HEK293 (cell line): Measurements from ENCODE around the gene HOXD10.

Source experiments
- CTCF ChIA-PET: fragments of 350-600 bp; formaldehyde crosslinking; extraction: SDS; loops from one replicate; lab custom pipeline; 2021; ENCODE audit warnings: antibody characterized with exemption; lab: Yijun Ruan, JAX
- POLR2A ChIA-PET: fragments of 300-600 bp; formaldehyde crosslinking; extraction: SDS; loops from one replicate; lab custom pipeline; 2020; ENCODE audit warnings: antibody characterized with exemption, inconsistent platforms; lab: Yijun Ruan, JAX
- H3K27ac ChIP-seq: fragments of 200-500 bp; sonication (Bioruptor generic); 2 replicates; pipeline ENCODE4 v1.5.1; 2014; ENCODE audit warnings: low read depth, low read length, control low read depth, inconsistent platforms; ENCODE audit errors: extremely low read depth
- H3K36me3 ChIP-seq, 2 experiments: fragments of 200-500 bp in 1 of 2; sonication (Bioruptor generic) in 1 of 2; 1 replicate in 1 of 2; 2 replicates in 1 of 2; pipeline ENCODE4 v1.5.1; 2014 to 2017; ENCODE audit warnings: inconsistent platforms in 2 of 2, low read length in 2 of 2; ENCODE audit not compliant: control insufficient read depth in 2 of 2, insufficient read depth in 1 of 2
- H3K4me1 ChIP-seq: fragments of 200-500 bp; sonication (Bioruptor generic); 2 replicates; pipeline ENCODE4 v1.5.1; 2014; ENCODE audit warnings: mild to moderate bottlenecking, low read length, inconsistent platforms; ENCODE audit not compliant: control insufficient read depth, insufficient read depth
- H3K4me3 ChIP-seq: 2 replicates; pipeline ENCODE4 v1.5.1; 2011; ENCODE audit warnings: low read depth, mild to moderate bottlenecking, control low read depth, low read length, moderate library complexity
- H3K9me3 ChIP-seq: fragments of 200-500 bp; sonication (Bioruptor generic); 2 replicates; pipeline ENCODE4 v1.5.1; 2014; ENCODE audit warnings: low read depth, low read length, inconsistent platforms; ENCODE audit not compliant: control insufficient read depth, insufficient read depth
- HOXA7 ChIP-seq: sonication (generic); formaldehyde crosslinking; IDR thresholded peaks from 2 replicates; pipeline ENCODE4 v1.8.1; 2022; ENCODE audit warnings: missing genetic modification reagents, borderline replicate concordance
- HOXC10 ChIP-seq: sonication (generic); formaldehyde crosslinking; IDR thresholded peaks from 2 replicates; pipeline ENCODE4 v1.8.1; 2023; ENCODE audit warnings: mild to moderate bottlenecking, missing genetic modification reagents
- HOXD13 ChIP-seq: sonication (generic); formaldehyde crosslinking; IDR thresholded peaks from 2 replicates; pipeline ENCODE4 v1.8.0; 2022; ENCODE audit warnings: missing genetic modification reagents, borderline replicate concordance
- PBX3 ChIP-seq: sonication (generic); formaldehyde crosslinking; IDR thresholded peaks from 2 replicates; pipeline ENCODE4 v1.8.1; 2022; ENCODE audit warnings: mild to moderate bottlenecking, moderate library complexity, missing genetic modification reagents
- RBAK ChIP-seq: fragments of 450-650 bp; formaldehyde crosslinking; IDR thresholded peaks from 2 replicates; pipeline ENCODE4 v1.5.1; 2016; ENCODE audit warnings: missing biosample characterization, missing genetic modification characterization
- SCRT1 ChIP-seq: fragments of 450-650 bp; formaldehyde crosslinking; IDR thresholded peaks from 2 replicates; pipeline ENCODE4 v1.5.1; 2016; ENCODE audit warnings: missing biosample characterization, missing genetic modification characterization, borderline replicate concordance
- TCF7L2 ChIP-seq: IDR thresholded peaks from 2 replicates; pipeline ENCODE4 v1.6.1; 2011; ENCODE audit warnings: low read depth, mild to moderate bottlenecking, inconsistent platforms, low read length, moderate library complexity, borderline replicate concordance
- WT1 ChIP-seq: fragments of 450-650 bp; formaldehyde crosslinking; IDR thresholded peaks from 2 replicates; pipeline ENCODE4 v1.5.1; 2016; ENCODE audit warnings: missing biosample characterization, missing genetic modification characterization
- ZBTB49 ChIP-seq: fragments of 450-650 bp; formaldehyde crosslinking; IDR thresholded peaks from 2 replicates; pipeline ENCODE4 v1.5.1; 2016; ENCODE audit warnings: missing biosample characterization, missing genetic modification characterization, low read depth
- ZNF10 ChIP-seq: fragments of 450-650 bp; formaldehyde crosslinking; IDR thresholded peaks from 2 replicates; pipeline ENCODE4 v1.5.1; 2017; ENCODE audit warnings: missing biosample characterization, missing genetic modification characterization
- ZNF138 ChIP-seq: fragments of 450-650 bp; formaldehyde crosslinking; IDR thresholded peaks from 2 replicates; pipeline ENCODE4 v1.5.1; 2016; ENCODE audit warnings: missing biosample characterization, missing genetic modification characterization, borderline replicate concordance
- ZNF140 ChIP-seq: fragments of 450-650 bp; formaldehyde crosslinking; IDR thresholded peaks from 2 replicates; pipeline ENCODE4 v1.5.1; 2016; ENCODE audit warnings: missing biosample characterization, missing genetic modification characterization
- ZNF292 ChIP-seq: fragments of 450-650 bp; formaldehyde crosslinking; IDR thresholded peaks from 2 replicates; pipeline ENCODE4 v1.5.1; 2016; ENCODE audit warnings: low read depth, missing biosample characterization, missing genetic modification characterization, borderline replicate concordance
- ZNF311 ChIP-seq: fragments of 450-650 bp; formaldehyde crosslinking; IDR thresholded peaks from 2 replicates; pipeline ENCODE4 v1.5.1; 2017; ENCODE audit warnings: missing biosample characterization, missing genetic modification characterization, borderline replicate concordance
- ZNF423 ChIP-seq: fragments of 450-650 bp; formaldehyde crosslinking; IDR thresholded peaks from 2 replicates; pipeline ENCODE4 v1.5.1; 2016; ENCODE audit warnings: missing biosample characterization, missing genetic modification characterization
- ZNF488 ChIP-seq: fragments of 450-650 bp; formaldehyde crosslinking; IDR thresholded peaks from 2 replicates; pipeline ENCODE4 v1.5.1; 2016; ENCODE audit warnings: missing biosample characterization, missing genetic modification characterization
- ZNF544 ChIP-seq: fragments of 450-650 bp; formaldehyde crosslinking; IDR thresholded peaks from 2 replicates; pipeline ENCODE4 v1.5.0; 2017; ENCODE audit warnings: missing biosample characterization, missing genetic modification characterization
- ZNF596 ChIP-seq: fragments of 450-650 bp; IDR thresholded peaks from 2 replicates; pipeline ENCODE4 v1.5.0; 2018; ENCODE audit warnings: missing biosample characterization, mild to moderate bottlenecking, missing genetic modification characterization, moderate library complexity
- ZNF610 ChIP-seq: fragments of 450-650 bp; formaldehyde crosslinking; IDR thresholded peaks from 2 replicates; pipeline ENCODE4 v1.5.1; 2016; ENCODE audit warnings: missing biosample characterization, missing genetic modification characterization, borderline replicate concordance
- TF ChIP-seq, protein P1 (sequence below): fragments of 450-650 bp; formaldehyde crosslinking; IDR thresholded peaks from 2 replicates; pipeline ENCODE4 v1.5.1; 2016; ENCODE audit warnings: missing biosample characterization, missing genetic modification characterization, borderline replicate concordance
- TF ChIP-seq, protein P2 (sequence below): fragments of 450-650 bp; formaldehyde crosslinking; IDR thresholded peaks from 2 replicates; pipeline ENCODE4 v1.5.1; 2016; ENCODE audit warnings: missing biosample characterization, missing genetic modification characterization
- TF ChIP-seq, protein P3 (sequence below): fragments of 450-650 bp; formaldehyde crosslinking; IDR thresholded peaks from 2 replicates; pipeline ENCODE4 v1.5.1; 2017; ENCODE audit warnings: missing biosample characterization, missing genetic modification characterization
- TF ChIP-seq, protein P4 (sequence below): fragments of 450-650 bp; formaldehyde crosslinking; IDR thresholded peaks from 2 replicates; pipeline ENCODE4 v1.5.1; 2016; ENCODE audit warnings: missing biosample characterization, missing genetic modification characterization

Gene HOXD10

DNA sequence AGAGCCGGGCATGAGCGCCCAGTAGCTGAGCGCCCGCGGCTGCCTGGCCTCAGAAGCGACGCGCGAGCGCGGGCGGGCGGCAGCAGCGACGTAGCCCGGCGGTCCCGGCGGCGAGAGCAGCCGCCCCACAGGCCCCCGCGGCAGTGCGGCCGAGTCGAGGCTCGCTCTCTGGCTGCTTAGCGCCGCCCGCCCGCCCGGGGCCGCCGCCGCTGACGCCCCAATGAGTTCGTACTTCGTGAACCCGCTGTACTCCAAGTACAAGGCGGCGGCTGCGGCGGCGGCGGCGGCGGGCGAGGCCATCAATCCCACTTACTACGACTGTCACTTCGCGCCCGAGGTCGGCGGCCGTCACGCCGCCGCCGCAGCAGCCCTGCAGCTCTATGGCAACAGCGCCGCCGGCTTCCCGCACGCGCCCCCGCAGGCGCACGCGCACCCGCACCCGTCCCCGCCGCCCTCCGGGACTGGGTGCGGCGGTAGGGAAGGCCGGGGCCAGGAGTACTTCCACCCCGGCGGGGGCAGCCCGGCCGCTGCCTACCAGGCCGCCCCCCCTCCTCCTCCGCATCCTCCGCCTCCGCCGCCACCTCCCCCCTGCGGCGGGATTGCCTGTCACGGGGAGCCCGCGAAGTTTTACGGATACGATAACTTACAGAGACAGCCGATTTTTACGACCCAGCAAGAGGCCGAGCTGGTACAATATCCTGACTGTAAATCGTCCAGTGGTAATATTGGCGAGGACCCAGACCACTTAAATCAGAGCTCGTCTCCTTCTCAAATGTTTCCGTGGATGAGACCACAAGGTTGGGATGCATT lies 13.8 kb downstream of the HOXD10 start:
- H3K4me1 ChIP-seq, result peaks cover 10% of the 10 kb centered on the region; the same call in 1 of the 2 replicates
- no peaks in the 10 kb centered on the region for H3K9me3 ChIP-seq
- CTCF ChIA-PET, result interaction anchor here (0.5 to 3.1 kb wide), 12 partner anchors 10 to 1018 kb away, joined by 3 to 19 read pairs (median 4); no protein-coding TSS in a partner anchor
- peak overlapping the region; percentile 98 for H3K27ac ChIP-seq
- H3K4me3 ChIP-seq, result peak overlapping the region; percentile 56
- no peaks in the 10 kb centered on the region for H3K36me3 ChIP-seq
- POLR2A ChIA-PET, result interaction anchor here (0.6 to 1.7 kb wide), 7 partner anchors 11 to 514 kb away, joined by 3 to 6 read pairs (median 3); no protein-coding TSS in a partner anchor
- TF ChIP-seq ZNF140 (no peak), PBX3 (CRISPR knock-in tag) (no peak), SCRT1 (tag by site-specific recombination) (no peak), ZNF292 (no peak), ZNF138 (tag by site-specific recombination) (no peak), ZNF10 (tag by site-specific recombination) (0 out of 2 replicates have a peak, but pooled peaks have one; percentile 32), HOXD13 (CRISPR knock-in tag) (0 out of 2 replicates have a peak, but pooled peaks have one; percentile 45), ZBTB49 (tag by site-specific recombination) (no peak), HOXA7 (CRISPR knock-in tag) (no peak), ZNF544 (no peak), ZNF596 (tag by site-specific recombination) (no peak; the same call in 1 of the 2 replicates), ZNF423 (no peak; the same call in 1 of the 2 replicates), RBAK (no peak), HOXC10 (CRISPR knock-in tag) (no peak; the same call in 1 of the 2 replicates), WT1 (tag by site-specific recombination) (peak; percentile 56; the same call in 1 of the 2 replicates), ZNF311 (tag by site-specific recombination) (no peak), TCF7L2 (0 out of 2 replicates have a peak, but pooled peaks have one; percentile 31), ZNF610 (0 out of 2 replicates have a peak, but pooled peaks have one; percentile 17), ZNF488 (tag by site-specific recombination) (no peak)
- TF ChIP-seq, protein P1, sequence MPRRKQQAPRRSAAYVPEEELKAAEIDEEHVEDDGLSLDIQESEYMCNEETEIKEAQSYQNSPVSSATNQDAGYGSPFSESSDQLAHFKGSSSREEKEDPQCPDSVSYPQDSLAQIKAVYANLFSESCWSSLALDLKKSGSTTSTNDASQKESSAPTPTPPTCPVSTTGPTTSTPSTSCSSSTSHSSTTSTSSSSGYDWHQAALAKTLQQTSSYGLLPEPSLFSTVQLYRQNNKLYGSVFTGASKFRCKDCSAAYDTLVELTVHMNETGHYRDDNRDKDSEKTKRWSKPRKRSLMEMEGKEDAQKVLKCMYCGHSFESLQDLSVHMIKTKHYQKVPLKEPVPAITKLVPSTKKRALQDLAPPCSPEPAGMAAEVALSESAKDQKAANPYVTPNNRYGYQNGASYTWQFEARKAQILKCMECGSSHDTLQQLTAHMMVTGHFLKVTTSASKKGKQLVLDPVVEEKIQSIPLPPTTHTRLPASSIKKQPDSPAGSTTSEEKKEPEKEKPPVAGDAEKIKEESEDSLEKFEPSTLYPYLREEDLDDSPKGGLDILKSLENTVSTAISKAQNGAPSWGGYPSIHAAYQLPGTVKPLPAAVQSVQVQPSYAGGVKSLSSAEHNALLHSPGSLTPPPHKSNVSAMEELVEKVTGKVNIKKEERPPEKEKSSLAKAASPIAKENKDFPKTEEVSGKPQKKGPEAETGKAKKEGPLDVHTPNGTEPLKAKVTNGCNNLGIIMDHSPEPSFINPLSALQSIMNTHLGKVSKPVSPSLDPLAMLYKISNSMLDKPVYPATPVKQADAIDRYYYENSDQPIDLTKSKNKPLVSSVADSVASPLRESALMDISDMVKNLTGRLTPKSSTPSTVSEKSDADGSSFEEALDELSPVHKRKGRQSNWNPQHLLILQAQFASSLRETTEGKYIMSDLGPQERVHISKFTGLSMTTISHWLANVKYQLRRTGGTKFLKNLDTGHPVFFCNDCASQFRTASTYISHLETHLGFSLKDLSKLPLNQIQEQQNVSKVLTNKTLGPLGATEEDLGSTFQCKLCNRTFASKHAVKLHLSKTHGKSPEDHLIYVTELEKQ, result peak; percentile 36; the same call in 1 of the 2 replicates
- TF ChIP-seq, protein P2, sequence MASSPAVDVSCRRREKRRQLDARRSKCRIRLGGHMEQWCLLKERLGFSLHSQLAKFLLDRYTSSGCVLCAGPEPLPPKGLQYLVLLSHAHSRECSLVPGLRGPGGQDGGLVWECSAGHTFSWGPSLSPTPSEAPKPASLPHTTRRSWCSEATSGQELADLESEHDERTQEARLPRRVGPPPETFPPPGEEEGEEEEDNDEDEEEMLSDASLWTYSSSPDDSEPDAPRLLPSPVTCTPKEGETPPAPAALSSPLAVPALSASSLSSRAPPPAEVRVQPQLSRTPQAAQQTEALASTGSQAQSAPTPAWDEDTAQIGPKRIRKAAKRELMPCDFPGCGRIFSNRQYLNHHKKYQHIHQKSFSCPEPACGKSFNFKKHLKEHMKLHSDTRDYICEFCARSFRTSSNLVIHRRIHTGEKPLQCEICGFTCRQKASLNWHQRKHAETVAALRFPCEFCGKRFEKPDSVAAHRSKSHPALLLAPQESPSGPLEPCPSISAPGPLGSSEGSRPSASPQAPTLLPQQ (tag by site-specific recombination), result no peak; the same call in 1 of the 2 replicates
- TF ChIP-seq, protein P3, sequence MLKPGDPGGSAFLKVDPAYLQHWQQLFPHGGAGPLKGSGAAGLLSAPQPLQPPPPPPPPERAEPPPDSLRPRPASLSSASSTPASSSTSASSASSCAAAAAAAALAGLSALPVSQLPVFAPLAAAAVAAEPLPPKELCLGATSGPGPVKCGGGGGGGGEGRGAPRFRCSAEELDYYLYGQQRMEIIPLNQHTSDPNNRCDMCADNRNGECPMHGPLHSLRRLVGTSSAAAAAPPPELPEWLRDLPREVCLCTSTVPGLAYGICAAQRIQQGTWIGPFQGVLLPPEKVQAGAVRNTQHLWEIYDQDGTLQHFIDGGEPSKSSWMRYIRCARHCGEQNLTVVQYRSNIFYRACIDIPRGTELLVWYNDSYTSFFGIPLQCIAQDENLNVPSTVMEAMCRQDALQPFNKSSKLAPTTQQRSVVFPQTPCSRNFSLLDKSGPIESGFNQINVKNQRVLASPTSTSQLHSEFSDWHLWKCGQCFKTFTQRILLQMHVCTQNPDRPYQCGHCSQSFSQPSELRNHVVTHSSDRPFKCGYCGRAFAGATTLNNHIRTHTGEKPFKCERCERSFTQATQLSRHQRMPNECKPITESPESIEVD, result peak; percentile 87
- TF ChIP-seq, protein P4, sequence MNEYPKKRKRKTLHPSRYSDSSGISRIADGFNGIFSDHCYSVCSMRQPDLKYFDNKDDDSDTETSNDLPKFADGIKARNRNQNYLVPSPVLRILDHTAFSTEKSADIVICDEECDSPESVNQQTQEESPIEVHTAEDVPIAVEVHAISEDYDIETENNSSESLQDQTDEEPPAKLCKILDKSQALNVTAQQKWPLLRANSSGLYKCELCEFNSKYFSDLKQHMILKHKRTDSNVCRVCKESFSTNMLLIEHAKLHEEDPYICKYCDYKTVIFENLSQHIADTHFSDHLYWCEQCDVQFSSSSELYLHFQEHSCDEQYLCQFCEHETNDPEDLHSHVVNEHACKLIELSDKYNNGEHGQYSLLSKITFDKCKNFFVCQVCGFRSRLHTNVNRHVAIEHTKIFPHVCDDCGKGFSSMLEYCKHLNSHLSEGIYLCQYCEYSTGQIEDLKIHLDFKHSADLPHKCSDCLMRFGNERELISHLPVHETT, result 0 out of 2 replicates have a peak, but pooled peaks have one; percentile 10
